Colonic mucosa (tissue), 4 donors: ENCODE data around the gene SSTR3. TPM values are rescaled to one million over a fixed set of nuclear protein-coding genes. Genes with fewer than 3 reads are reported as not detected.

Experiments used
- DNase-seq: peaks from one replicate; pipeline ENCODE4 v3.0.0-alpha.2; 2020
- H3K27ac ChIP-seq: fragments of 200-600 bp; one replicate; pipeline ENCODE4 v1.8.0; 2021
- H3K27me3 ChIP-seq: fragments of 200-600 bp; one replicate; pipeline ENCODE4 v1.8.0; 2021
- H3K36me3 ChIP-seq: fragments of 200-600 bp; one replicate; pipeline ENCODE4 v1.8.0; 2021
- H3K4me1 ChIP-seq: fragments of 200-600 bp; one replicate; pipeline ENCODE4 v1.8.0; 2021; ENCODE audit warnings: mild to moderate bottlenecking
- H3K4me3 ChIP-seq: fragments of 200-600 bp; one replicate; pipeline ENCODE4 v1.8.0; 2021
- H3K9ac ChIP-seq, 2 donors: one replicate each; pipeline ENCODE4 v1.7.0; 2013; ENCODE audit warnings: control low read depth in 2 of 2, low read depth in 2 of 2, low read length in 2 of 2
- H3K9me3 ChIP-seq: fragments of 200-600 bp; one replicate; pipeline ENCODE4 v1.8.0; 2021
- intact Hi-C: fragments of 100-400 bp; cut with DNase I; formaldehyde crosslinking; loops from one replicate; pipeline ENCODE4 v1.14.1; 2022
- total RNA-seq, 2 donors: library from RNA; stranded (reverse); fragmentation: NEBNext Ultra II Directional in 1 of 2; extraction: Animal tissue kit (Norgen Biotek cat#: 25700) in 1 of 2; gene quantifications; one replicate each; pipeline ENCODE4 v1.2.1, GENCODE V29; 2021
- TF ChIP-seq, protein P1 (sequence below): fragments of 200-600 bp; IDR thresholded peaks from one replicate; pipeline ENCODE4 v1.8.0; 2022; ENCODE audit warnings: antibody characterized with exemption, mild to moderate bottlenecking
- donor health status: healthy.
- donor health status: DM: no; HTN: no; CAD: no.
- donor health status: DM: no; HTN: no; CAD: no.

SSTR3 gene
- total RNA-seq, 2 donors from 2014 or later: 0.12 TPM; not detected in 1

DNA sequence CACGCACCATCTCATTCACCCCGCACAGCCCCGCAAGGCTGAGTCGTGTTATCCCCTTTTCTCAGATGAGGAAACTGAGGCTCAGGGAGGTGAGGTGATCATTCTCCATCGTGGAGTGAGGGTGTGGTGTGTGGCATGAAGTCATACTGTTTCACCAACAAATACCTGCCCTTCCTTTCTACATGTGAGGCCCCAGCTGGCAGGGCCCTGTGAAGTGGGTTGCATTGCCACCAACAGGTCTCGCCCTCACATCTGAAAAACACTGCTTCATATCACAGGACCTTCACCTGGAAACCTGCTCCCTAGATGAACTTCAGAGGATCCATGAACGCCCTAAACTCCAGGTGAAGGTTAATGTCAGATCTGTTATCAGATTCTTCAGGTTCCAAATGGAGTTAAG lies 4.3 kb downstream of the SSTR3 start:
- H3K36me3 ChIP-seq: no peaks in the 10 kb centered on the region
- H3K27ac ChIP-seq: no peak overlapping the region
- TF ChIP-seq, protein P1, sequence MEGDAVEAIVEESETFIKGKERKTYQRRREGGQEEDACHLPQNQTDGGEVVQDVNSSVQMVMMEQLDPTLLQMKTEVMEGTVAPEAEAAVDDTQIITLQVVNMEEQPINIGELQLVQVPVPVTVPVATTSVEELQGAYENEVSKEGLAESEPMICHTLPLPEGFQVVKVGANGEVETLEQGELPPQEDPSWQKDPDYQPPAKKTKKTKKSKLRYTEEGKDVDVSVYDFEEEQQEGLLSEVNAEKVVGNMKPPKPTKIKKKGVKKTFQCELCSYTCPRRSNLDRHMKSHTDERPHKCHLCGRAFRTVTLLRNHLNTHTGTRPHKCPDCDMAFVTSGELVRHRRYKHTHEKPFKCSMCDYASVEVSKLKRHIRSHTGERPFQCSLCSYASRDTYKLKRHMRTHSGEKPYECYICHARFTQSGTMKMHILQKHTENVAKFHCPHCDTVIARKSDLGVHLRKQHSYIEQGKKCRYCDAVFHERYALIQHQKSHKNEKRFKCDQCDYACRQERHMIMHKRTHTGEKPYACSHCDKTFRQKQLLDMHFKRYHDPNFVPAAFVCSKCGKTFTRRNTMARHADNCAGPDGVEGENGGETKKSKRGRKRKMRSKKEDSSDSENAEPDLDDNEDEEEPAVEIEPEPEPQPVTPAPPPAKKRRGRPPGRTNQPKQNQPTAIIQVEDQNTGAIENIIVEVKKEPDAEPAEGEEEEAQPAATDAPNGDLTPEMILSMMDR: no peak
- intact Hi-C loops: no loop called here
- H3K27me3 ChIP-seq: no peaks in the 10 kb centered on the region
- no peak for DNase-seq
- no peak overlapping the region for H3K4me3 ChIP-seq
- no peak overlapping the region for H3K9ac ChIP-seq
- H3K4me1 ChIP-seq: no peaks in the 10 kb centered on the region
- H3K9me3 ChIP-seq: no peaks in the 10 kb centered on the region

DNA sequence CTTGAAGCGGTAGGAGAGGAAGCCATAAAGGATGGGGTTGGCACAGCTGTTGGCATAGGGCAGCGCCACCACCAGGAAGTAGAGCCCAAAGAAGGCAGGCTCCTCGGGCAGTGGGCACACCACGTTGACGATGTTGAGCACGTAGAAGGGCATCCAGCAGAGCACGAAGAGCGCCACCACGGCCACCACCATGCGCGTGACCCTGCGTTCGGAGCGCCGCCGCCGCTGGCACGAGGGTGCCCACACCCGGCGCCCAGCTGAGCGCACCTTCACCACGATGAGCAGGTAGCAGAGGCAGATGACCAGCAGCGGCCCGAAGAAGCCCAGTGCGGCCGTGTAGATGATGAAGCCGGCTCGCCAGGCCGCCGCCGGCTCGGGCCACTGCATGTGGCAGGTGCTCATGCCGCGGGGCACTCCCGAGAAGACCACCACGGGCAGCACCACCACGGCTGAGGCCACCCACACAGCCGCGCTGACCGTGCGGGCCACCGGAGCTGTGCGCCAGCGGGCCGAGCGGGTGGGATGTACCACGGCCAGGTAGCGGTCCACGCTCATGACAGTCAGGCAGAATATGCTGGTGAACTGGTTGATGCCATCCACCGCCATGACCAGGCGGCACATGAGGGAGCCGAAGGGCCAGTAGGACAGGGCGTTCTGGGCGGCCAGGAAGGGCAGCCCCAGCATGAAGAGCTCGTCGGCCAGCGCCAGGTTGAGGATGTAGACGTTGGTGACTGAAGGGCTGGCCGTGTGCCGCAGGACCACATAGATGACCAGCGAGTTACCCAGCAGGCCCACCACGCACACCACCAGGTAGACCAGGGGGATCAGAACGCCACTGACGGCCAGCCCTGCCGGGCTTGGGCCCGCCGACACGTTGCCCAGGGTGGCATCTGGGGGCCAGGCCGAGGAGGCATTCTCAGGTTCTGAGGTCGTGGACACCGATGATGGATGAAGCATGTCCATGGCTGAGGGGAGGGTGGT lies 5.1 kb downstream of the SSTR3 start:
- H3K36me3 ChIP-seq: no peaks in the 10 kb centered on the region
- H3K9me3 ChIP-seq: no peaks in the 10 kb centered on the region
- no peak overlapping the region for H3K9ac ChIP-seq
- H3K27me3 ChIP-seq: no peaks in the 10 kb centered on the region
- no peak for DNase-seq
- intact Hi-C loops: no loop called here
- H3K27ac ChIP-seq: no peak overlapping the region
- no peaks in the 10 kb centered on the region for H3K4me1 ChIP-seq
- no peak overlapping the region for H3K4me3 ChIP-seq
- TF ChIP-seq, protein P1: no peak

DNA sequence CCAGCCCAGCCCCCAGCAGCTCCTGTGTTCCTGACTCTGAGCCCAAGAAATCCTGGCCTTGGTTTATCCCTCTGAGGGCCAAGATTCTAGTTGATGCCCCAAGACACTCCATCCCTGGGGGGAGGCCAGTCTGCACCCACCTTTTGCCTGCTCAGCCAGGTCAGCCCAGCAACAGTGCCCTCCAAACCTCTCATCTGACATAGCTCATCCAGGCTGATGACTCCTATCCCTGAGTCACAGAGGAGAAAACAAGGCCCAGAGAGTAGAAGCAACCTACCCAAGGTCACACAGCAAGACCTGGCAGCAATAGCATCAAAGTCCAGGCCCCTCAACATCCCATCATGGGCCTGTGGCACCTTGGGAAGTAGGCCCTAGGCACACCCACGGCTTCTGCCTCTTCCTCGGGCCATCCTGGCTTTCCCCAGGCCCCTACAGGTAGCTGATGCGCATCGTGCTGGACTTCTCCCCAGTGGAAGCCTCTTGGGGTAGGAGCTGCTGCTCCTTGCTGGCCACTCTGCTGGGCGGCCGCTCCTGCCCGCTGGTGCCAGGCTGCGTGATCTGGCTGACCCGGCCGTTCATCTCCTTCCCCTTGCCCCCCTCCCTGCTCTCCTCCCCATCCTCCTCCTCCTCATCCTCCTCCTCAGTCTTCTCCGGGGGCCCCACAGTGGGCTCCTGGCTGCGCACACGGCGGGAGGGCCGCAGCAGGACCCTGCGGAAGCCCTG lies 6.0 kb downstream of the SSTR3 start:
- no peaks in the 10 kb centered on the region for H3K9me3 ChIP-seq
- no peaks in the 10 kb centered on the region for H3K4me1 ChIP-seq
- no peak overlapping the region for H3K9ac ChIP-seq
- H3K4me3 ChIP-seq: no peak overlapping the region
- intact Hi-C loops: no loop called here
- TF ChIP-seq, protein P1: no peak
- DNase-seq: no peak
- H3K27me3 ChIP-seq: no peaks in the 10 kb centered on the region
- H3K36me3 ChIP-seq: no peaks in the 10 kb centered on the region
- H3K27ac ChIP-seq: no peak overlapping the region

GRCh38 chr22:37205046-37205445 lies 7.2 kb downstream of the SSTR3 start:
- TF ChIP-seq, protein P1: no peak
- no peak overlapping the region for H3K27ac ChIP-seq
- H3K27me3 ChIP-seq: no peaks in the 10 kb centered on the region
- H3K36me3 ChIP-seq: no peaks in the 10 kb centered on the region
- no peak overlapping the region for H3K4me3 ChIP-seq
- no peak for DNase-seq
- H3K9ac ChIP-seq: no peak overlapping the region
- H3K9me3 ChIP-seq: no peaks in the 10 kb centered on the region
- intact Hi-C loops: no loop called here
- no peaks in the 10 kb centered on the region for H3K4me1 ChIP-seq

- peaks cover 4% of the 10 kb centered on the region for H3K4me1 ChIP-seq
- no peaks in the 10 kb centered on the region for H3K27me3 ChIP-seq
- H3K4me3 ChIP-seq: no peak overlapping the region
- H3K9me3 ChIP-seq: no peaks in the 10 kb centered on the region
- H3K9ac ChIP-seq: no peak overlapping the region
- H3K27ac ChIP-seq: no peak overlapping the region
- no peak for DNase-seq
- TF ChIP-seq, protein P1: no peak
- intact Hi-C loops: no loop called here
- H3K36me3 ChIP-seq: no peaks in the 10 kb centered on the region
These were observed 8.1 kb downstream of the SSTR3 start for GRCh38 chr22:37204045-37204655.
